Ishikawa (cell line): ENCODE data around the gene ASXL3.

ENCODE experiments used
- CEBPB ChIP-seq: IDR thresholded peaks from 2 replicates; pipeline ENCODE4 v1.6.1; 2012
- CREB1 ChIP-seq: IDR thresholded peaks from 2 replicates; pipeline ENCODE4 v1.6.1; 2012; ENCODE audit warnings: low read depth
- EGR1 ChIP-seq: IDR thresholded peaks from 2 replicates; pipeline ENCODE4 v1.6.1; 2012
- EP300 ChIP-seq: IDR thresholded peaks from 2 replicates; pipeline ENCODE4 v1.6.1; 2012; ENCODE audit warnings: borderline replicate concordance
- FOXM1 ChIP-seq: IDR thresholded peaks from 2 replicates; pipeline ENCODE4 v1.6.1; 2012; ENCODE audit warnings: low read depth, borderline replicate concordance
- NFIC ChIP-seq: IDR thresholded peaks from 2 replicates; pipeline ENCODE4 v1.6.1; 2012
- RAD21 ChIP-seq: IDR thresholded peaks from 2 replicates; pipeline ENCODE4 v1.6.1; 2012; ENCODE audit warnings: low read depth
- TAF1 ChIP-seq: IDR thresholded peaks from 2 replicates; pipeline ENCODE4 v1.6.1; 2012; ENCODE audit warnings: low read depth, mild to moderate bottlenecking
- TCF12 ChIP-seq: IDR thresholded peaks from 2 replicates; pipeline ENCODE4 v1.6.1; 2012; ENCODE audit warnings: low read depth
- TEAD4 ChIP-seq: IDR thresholded peaks from 2 replicates; pipeline ENCODE4 v1.6.1; 2012
- YY1 ChIP-seq: IDR thresholded peaks from 2 replicates; pipeline ENCODE4 v1.6.1; 2012; ENCODE audit warnings: low read depth
- ZBTB7A ChIP-seq: IDR thresholded peaks from 2 replicates; pipeline ENCODE4 v1.6.1; 2012; ENCODE audit warnings: low read depth
- TF ChIP-seq, protein P1 (sequence below): IDR thresholded peaks from 2 replicates; pipeline ENCODE4 v1.6.1; 2012
- TF ChIP-seq, protein P2 (sequence below): IDR thresholded peaks from 2 replicates; pipeline ENCODE4 v1.6.1; 2012; ENCODE audit warnings: low read depth, mild to moderate bottlenecking
- TF ChIP-seq, protein P3 (sequence below): IDR thresholded peaks from 2 replicates; pipeline ENCODE4 v1.6.1; 2012

Gene ASXL3

DNA sequence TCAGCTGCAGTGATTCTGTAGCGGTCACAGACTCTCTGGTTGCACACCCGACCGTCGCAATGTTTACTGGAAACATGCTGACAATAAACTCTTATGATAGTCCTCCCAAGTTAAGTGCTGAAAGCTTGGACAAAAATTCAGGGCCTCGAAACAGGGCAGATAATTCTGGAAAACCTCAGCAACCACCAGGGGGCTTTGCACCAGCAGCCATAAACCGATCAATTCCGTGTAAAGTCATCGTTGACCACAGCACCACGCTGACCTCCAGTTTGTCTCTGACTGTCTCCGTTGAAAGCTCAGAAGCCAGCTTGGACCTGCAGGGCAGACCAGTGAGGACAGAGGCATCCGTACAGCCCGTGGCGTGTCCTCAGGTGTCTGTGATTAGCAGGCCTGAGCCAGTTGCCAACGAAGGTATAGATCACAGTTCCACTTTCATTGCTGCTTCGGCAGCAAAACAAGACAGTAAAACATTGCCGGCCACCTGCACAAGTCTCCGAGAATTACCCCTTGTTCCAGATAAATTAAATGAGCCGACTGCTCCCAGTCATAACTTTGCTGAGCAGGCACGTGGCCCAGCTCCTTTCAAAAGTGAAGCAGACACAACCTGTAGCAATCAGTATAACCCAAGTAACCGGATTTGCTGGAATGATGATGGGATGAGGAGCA, 166.1 kb downstream of the ASXL3 start:
- no peak for TF ChIP-seq RAD21
- no peak for TF ChIP-seq TEAD4
- no peak for TF ChIP-seq TAF1
- TF ChIP-seq YY1 = no peak
- no peak for TF ChIP-seq NFIC
- no peak for TF ChIP-seq ZBTB7A
- TF ChIP-seq FOXM1 = no peak
- TF ChIP-seq, protein P1, sequence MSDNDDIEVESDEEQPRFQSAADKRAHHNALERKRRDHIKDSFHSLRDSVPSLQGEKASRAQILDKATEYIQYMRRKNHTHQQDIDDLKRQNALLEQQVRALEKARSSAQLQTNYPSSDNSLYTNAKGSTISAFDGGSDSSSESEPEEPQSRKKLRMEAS = no peak

DNA sequence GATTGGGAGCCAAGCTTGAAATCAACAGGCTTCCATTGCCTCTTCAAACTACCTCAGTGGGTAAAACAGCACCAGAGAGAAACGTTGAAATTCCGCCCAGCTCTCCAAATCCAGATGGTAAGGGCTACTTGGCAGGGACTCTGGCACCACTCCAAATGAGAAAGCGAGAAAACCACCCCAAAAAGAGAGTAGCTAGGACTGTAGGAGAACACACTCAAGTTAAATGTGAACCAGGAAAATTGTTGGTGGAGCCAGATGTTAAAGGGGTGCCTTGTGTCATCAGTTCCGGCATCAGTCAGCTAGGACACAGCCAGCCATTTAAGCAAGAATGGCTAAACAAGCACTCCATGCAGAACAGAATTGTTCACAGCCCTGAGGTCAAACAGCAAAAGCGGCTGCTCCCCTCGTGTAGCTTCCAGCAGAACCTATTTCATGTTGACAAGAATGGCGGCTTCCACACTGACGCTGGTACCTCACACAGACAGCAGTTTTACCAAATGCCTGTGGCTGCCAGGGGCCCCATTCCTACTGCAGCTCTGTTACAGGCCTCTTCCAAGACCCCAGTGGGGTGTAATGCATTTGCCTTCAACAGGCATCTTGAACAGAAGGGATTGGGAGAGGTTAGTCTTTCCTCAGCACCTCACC, 167.3 kb downstream of the ASXL3 start:
- no peak for TF ChIP-seq TCF12
- no peak for TF ChIP-seq TEAD4
- TF ChIP-seq CEBPB = no peak
- TF ChIP-seq RAD21 = no peak
- TF ChIP-seq, protein P2, sequence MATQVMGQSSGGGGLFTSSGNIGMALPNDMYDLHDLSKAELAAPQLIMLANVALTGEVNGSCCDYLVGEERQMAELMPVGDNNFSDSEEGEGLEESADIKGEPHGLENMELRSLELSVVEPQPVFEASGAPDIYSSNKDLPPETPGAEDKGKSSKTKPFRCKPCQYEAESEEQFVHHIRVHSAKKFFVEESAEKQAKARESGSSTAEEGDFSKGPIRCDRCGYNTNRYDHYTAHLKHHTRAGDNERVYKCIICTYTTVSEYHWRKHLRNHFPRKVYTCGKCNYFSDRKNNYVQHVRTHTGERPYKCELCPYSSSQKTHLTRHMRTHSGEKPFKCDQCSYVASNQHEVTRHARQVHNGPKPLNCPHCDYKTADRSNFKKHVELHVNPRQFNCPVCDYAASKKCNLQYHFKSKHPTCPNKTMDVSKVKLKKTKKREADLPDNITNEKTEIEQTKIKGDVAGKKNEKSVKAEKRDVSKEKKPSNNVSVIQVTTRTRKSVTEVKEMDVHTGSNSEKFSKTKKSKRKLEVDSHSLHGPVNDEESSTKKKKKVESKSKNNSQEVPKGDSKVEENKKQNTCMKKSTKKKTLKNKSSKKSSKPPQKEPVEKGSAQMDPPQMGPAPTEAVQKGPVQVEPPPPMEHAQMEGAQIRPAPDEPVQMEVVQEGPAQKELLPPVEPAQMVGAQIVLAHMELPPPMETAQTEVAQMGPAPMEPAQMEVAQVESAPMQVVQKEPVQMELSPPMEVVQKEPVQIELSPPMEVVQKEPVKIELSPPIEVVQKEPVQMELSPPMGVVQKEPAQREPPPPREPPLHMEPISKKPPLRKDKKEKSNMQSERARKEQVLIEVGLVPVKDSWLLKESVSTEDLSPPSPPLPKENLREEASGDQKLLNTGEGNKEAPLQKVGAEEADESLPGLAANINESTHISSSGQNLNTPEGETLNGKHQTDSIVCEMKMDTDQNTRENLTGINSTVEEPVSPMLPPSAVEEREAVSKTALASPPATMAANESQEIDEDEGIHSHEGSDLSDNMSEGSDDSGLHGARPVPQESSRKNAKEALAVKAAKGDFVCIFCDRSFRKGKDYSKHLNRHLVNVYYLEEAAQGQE = no peak
- TF ChIP-seq ZBTB7A = no peak
- TF ChIP-seq, protein P3, sequence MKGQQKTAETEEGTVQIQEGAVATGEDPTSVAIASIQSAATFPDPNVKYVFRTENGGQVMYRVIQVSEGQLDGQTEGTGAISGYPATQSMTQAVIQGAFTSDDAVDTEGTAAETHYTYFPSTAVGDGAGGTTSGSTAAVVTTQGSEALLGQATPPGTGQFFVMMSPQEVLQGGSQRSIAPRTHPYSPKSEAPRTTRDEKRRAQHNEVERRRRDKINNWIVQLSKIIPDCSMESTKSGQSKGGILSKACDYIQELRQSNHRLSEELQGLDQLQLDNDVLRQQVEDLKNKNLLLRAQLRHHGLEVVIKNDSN = no peak
- TF ChIP-seq, protein P1 = no peak
- no peak for TF ChIP-seq EGR1
- no peak for TF ChIP-seq EP300
- TF ChIP-seq NFIC = no peak

DNA sequence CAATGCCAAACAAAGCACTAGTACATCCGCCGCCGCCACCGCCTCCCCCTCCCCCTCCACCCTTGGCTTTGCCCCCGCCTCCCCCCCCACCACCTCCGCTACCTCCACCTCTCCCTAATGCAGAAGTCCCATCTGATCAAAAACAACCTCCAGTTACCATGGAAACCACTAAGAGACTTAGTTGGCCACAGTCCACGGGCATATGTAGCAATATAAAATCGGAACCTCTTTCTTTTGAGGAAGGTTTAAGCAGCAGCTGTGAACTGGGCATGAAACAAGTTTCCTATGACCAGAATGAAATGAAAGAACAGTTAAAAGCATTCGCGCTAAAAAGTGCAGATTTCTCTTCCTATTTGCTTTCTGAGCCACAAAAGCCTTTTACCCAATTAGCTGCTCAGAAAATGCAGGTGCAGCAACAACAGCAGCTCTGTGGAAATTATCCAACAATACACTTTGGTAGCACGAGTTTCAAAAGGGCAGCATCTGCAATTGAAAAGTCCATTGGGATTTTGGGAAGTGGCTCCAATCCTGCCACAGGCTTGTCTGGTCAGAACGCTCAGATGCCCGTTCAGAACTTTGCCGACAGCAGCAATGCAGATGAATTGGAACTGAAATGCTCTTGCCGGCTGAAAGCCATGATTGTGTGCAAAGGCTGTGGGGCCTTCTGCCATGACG, 168.0 kb downstream of the ASXL3 start:
- no peak for TF ChIP-seq CREB1

DNA sequence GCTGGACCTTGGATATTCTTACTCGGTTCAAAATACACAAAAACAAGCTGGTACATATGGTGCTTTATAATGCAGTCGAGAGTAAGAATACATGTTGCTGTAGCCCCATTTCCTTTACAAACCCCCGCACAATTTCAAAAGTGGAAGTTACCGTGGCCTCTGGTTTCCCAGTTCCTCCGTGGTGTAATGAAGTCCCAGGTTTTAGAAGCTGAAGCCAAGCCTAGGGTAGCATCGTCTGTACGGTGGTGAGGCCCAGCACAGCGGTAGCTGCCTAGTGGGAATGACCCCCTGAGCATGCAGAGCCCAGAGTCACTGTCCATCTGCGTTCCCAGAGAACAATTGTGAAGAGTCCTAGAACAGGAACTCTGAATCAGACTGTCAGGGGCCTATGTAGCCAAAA, 171.8 kb downstream of the ASXL3 start:
- TF ChIP-seq RAD21 = no peak
- no peak for TF ChIP-seq TEAD4
- no peak for TF ChIP-seq FOXM1
- TF ChIP-seq EGR1 = no peak
- TF ChIP-seq TAF1 = no peak
- TF ChIP-seq CEBPB = no peak
- TF ChIP-seq CREB1 = no peak

DNA sequence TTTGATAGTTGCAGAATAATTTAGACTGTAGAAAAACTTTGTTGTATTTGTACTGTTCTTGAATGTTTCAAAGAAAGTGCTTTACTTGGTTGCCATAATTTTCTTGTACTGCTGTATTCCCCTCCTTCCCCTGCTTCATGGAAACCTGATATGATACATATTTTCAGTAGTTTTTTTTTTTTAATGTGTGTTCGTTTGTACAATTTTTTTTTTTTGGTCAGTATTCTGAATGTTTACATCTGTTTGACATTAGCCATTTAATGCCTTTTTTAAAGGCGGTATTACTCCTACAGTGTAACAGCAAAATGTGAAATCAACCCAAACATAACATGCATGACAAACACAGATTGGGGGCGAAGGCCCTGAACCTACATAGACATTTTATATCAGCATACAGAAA, 172.3 kb downstream of the ASXL3 start:
- TF ChIP-seq, protein P2 = no peak
- no peak for TF ChIP-seq YY1
- TF ChIP-seq, protein P3 = no peak

DNA sequence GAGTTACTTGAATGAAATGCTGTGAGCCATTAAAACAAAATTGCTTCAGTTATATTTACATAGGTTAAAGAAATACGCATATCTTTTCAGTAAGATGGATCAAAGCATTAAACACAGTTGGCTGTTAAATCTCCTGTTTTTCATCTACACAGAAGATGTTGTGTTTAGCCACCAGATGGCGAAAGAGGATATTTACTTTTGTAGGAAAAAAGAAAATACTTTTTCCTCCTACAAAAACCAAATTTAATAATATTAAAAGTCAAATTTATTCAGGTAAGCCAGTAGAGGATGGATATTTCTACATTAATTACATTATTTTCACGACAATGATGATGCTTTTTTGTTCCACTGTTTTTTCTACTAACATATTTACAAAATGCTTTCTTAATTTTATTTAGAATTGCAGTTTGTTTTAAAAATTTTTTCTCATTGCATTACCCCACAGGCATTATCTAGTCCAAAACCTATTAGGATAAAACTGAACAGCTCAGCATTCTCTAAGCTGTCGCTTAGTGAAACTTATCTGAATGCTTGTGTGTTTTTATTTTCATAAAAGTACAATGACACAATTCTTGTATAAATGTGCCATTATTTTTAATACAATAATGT, 173.7 kb downstream of the ASXL3 start:
- TF ChIP-seq FOXM1 = no peak
- peak; percentile 42 for TF ChIP-seq RAD21

DNA sequence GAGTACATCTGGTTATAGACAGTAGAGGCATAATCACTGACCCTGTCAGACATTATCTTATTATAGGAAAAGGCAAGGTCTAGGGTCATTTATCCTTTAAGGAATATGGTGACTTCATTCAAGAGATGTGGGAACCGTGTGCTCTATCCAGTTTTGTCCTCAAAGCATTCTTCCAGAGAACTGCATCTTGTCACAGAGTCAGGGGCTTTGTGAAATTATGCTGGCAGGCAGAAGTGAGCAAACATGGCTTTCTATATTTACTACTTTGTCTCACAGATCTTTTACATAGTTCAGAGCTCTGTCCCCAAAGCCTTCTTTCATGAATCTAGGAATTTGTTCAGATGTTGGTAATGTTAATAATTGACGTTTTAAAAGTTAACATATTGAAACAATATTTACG, 177.4 kb downstream of the ASXL3 start:
- TF ChIP-seq EGR1 (no peak), FOXM1 (no peak), TEAD4 (no peak), EP300 (no peak), TAF1 (no peak), CREB1 (no peak), RAD21 (no peak), TCF12 (no peak), ZBTB7A (no peak), CEBPB (no peak), NFIC (no peak)
- TF ChIP-seq, protein P2 = no peak
- TF ChIP-seq, protein P1 = no peak
- TF ChIP-seq, protein P3 = no peak
